HL-60 (cell line): ENCODE measurements around the gene STK32B.

Source experiments
- GABPA ChIP-seq: IDR thresholded peaks from 2 replicates; pipeline ENCODE4 v1.6.1; 2012; ENCODE audit warnings: low read depth
- POLR2AphosphoS5 ChIP-seq: IDR thresholded peaks from 2 replicates; pipeline ENCODE4 v1.6.1; 2012; ENCODE audit warnings: low read depth
- TF ChIP-seq, protein P1 (sequence below): IDR thresholded peaks from one replicate; pipeline ENCODE4 v1.5.1; 2011; ENCODE audit warnings: low read length, control low read depth, inconsistent platforms; ENCODE audit not compliant: insufficient read depth

DNA sequence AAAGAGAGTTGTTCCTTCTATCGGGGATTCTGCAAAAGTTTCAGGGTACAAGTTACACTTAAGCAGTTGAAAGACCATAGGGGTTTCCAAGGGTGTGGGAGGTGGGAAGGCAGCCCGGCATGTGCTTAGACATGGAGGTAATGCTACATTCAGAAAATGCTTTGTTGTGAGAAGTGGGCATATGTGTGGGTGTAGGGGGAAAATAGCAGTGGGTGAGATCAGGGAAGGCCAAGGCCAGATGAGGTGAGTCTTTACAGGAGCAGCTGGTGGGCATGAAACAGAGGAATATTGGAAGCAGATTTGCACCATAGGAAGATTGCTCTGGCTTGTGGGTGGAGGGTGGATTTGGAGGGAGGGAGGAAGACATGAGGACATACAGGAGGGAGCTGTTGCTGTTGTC, 40.3 kb upstream of the STK32B start:
- TF ChIP-seq, protein P1, sequence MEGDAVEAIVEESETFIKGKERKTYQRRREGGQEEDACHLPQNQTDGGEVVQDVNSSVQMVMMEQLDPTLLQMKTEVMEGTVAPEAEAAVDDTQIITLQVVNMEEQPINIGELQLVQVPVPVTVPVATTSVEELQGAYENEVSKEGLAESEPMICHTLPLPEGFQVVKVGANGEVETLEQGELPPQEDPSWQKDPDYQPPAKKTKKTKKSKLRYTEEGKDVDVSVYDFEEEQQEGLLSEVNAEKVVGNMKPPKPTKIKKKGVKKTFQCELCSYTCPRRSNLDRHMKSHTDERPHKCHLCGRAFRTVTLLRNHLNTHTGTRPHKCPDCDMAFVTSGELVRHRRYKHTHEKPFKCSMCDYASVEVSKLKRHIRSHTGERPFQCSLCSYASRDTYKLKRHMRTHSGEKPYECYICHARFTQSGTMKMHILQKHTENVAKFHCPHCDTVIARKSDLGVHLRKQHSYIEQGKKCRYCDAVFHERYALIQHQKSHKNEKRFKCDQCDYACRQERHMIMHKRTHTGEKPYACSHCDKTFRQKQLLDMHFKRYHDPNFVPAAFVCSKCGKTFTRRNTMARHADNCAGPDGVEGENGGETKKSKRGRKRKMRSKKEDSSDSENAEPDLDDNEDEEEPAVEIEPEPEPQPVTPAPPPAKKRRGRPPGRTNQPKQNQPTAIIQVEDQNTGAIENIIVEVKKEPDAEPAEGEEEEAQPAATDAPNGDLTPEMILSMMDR = no peak
- TF ChIP-seq POLR2AphosphoS5 (no peak), GABPA (no peak)
